Measurements from ENCODE around the gene SPX. TPM values are rescaled to one million over a fixed set of nuclear protein-coding genes. Genes with fewer than 3 reads are reported as not detected.

Gene SPX
- total and polyA plus RNA-seq, 7 donors: 0.35 to 0.99 (median 0.68) TPM; not detected in 2

- TF ChIP-seq CTCF (IDR thresholded peaks at IDR 0.05): no peak
- TF ChIP-seq POLR2AphosphoS5 (IDR thresholded peaks at IDR 0.05): no peak
- TF ChIP-seq POLR2A (IDR thresholded peaks at IDR 0.05): no peak
- TF ChIP-seq EP300 (IDR thresholded peaks at IDR 0.05): no peak
- peak overlapping the region; percentile 84 to 92 (median 88) for H3K4me3 ChIP-seq
- no peaks in the 10 kb centered on the region for H3K27me3 ChIP-seq
- peaks cover 0 to 45% (median 38%) of the 10 kb centered on the region in 4 donors for H3K4me1 ChIP-seq
- H3K36me3 ChIP-seq: peaks cover 0 to 18% (median 3%) of the 10 kb centered on the region in 4 donors
- 1 to 2% methylated on average over 14 of the region's 14 CpGs for WGBS, 2 donors
- intact Hi-C loops (cut with DNase I): loop anchor here (5.0 to 10.0 kb wide), 4 partner anchors 65 to 543 kb away; partner anchors contain the start of genes CMAS, LDHB and PYROXD1
- H3K9me3 ChIP-seq: no peaks in the 10 kb centered on the region
- H3K27ac ChIP-seq: peak overlapping the region; percentile 84 to 89 (median 85)
- peak; percentile 66 for DNase-seq
Measured at GRCh38 chr12:21502164-21502496, 24.0 kb upstream of the SPX start.

- 90% methylated on average over 1 of the region's 1 CpG for WGBS, 2 donors
- intact Hi-C loops (cut with DNase I): loop anchor here (5.0 to 10.0 kb wide), 4 partner anchors 66 to 542 kb away; partner anchors contain the start of genes CMAS, LDHB and PYROXD1
- Histone ChIP-seq H3K4me1 (peaks cover 0 to 45% (median 38%) of the 10 kb centered on the region in 4 donors), H3K27ac (no peak overlapping the region), H3K4me3 (peak overlapping the region in 3 of 4 donors; percentile 84 to 90 (median 86)), H3K9me3 (no peaks in the 10 kb centered on the region), H3K27me3 (no peaks in the 10 kb centered on the region), H3K36me3 (peaks cover 0 to 16% (median 1%) of the 10 kb centered on the region in 4 donors)
- no peak for DNase-seq
- no peak for TF ChIP-seq EP300 (IDR thresholded peaks at IDR 0.05)
- no peak for TF ChIP-seq POLR2AphosphoS5 (IDR thresholded peaks at IDR 0.05)
- no peak for TF ChIP-seq CTCF (IDR thresholded peaks at IDR 0.05)
- no peak for TF ChIP-seq POLR2A (IDR thresholded peaks at IDR 0.05)
Measured at GRCh38 chr12:21502872-21503271, 23.2 kb upstream of the SPX start.

GRCh38 chr12:21505888-21506287 is 20.2 kb upstream of the SPX start:
- TF ChIP-seq EP300 (IDR thresholded peaks at IDR 0.05) (no peak), POLR2AphosphoS5 (IDR thresholded peaks at IDR 0.05) (no peak), POLR2A (IDR thresholded peaks at IDR 0.05) (no peak), CTCF (IDR thresholded peaks at IDR 0.05) (no peak)
- intact Hi-C loops (cut with DNase I): loop anchor here (10.0 kb wide), 1 partner anchor 539 kb away; the partner anchor contains the start of gene CMAS
- Histone ChIP-seq H3K36me3 (peaks cover 0 to 22% (median 0%) of the 10 kb centered on the region in 4 donors), H3K27ac (no peak overlapping the region), H3K9me3 (no peaks in the 10 kb centered on the region), H3K27me3 (no peaks in the 10 kb centered on the region), H3K4me3 (no peak overlapping the region), H3K4me1 (peaks cover 0 to 24% (median 21%) of the 10 kb centered on the region in 4 donors)
- WGBS, 2 donors: 48 to 52% methylated on average over 2 of the region's 2 CpGs
- no peak for DNase-seq

GRCh38 chr12:21507849-21508248 is 18.2 kb upstream of the SPX start:
- no peak for TF ChIP-seq CTCF (IDR thresholded peaks at IDR 0.05)
- no peak for TF ChIP-seq POLR2A (IDR thresholded peaks at IDR 0.05)
- no peak for TF ChIP-seq EP300 (IDR thresholded peaks at IDR 0.05)
- no peak for TF ChIP-seq POLR2AphosphoS5 (IDR thresholded peaks at IDR 0.05)
- Histone ChIP-seq H3K27me3 (no peaks in the 10 kb centered on the region), H3K9me3 (no peaks in the 10 kb centered on the region), H3K4me1 (peaks cover 0 to 17% (median 15%) of the 10 kb centered on the region in 4 donors), H3K4me3 (no peak overlapping the region), H3K36me3 (peaks cover 0 to 35% (median 0%) of the 10 kb centered on the region in 4 donors), H3K27ac (no peak overlapping the region)
- no peak for DNase-seq
- 89 to 93% methylated on average over 2 of the region's 2 CpGs for WGBS, 2 donors
- intact Hi-C loops (cut with DNase I): loop anchor here (10.0 kb wide), 1 partner anchor 537 kb away; the partner anchor contains the start of gene CMAS
